ENCODE data around the gene BMPR1B.

GRCh38 chr4:94934864-94935263 lies 177.1 kb downstream of the BMPR1B start:
- TF ChIP-seq, protein P1, sequence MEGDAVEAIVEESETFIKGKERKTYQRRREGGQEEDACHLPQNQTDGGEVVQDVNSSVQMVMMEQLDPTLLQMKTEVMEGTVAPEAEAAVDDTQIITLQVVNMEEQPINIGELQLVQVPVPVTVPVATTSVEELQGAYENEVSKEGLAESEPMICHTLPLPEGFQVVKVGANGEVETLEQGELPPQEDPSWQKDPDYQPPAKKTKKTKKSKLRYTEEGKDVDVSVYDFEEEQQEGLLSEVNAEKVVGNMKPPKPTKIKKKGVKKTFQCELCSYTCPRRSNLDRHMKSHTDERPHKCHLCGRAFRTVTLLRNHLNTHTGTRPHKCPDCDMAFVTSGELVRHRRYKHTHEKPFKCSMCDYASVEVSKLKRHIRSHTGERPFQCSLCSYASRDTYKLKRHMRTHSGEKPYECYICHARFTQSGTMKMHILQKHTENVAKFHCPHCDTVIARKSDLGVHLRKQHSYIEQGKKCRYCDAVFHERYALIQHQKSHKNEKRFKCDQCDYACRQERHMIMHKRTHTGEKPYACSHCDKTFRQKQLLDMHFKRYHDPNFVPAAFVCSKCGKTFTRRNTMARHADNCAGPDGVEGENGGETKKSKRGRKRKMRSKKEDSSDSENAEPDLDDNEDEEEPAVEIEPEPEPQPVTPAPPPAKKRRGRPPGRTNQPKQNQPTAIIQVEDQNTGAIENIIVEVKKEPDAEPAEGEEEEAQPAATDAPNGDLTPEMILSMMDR (IDR thresholded peaks at IDR 0.05) = no peak
- TF ChIP-seq POLR2AphosphoS5 (IDR thresholded peaks at IDR 0.05) (no peak), POLR2A (IDR thresholded peaks at IDR 0.05) (no peak)
